ENCODE data around the gene ZNF829.

DNA sequence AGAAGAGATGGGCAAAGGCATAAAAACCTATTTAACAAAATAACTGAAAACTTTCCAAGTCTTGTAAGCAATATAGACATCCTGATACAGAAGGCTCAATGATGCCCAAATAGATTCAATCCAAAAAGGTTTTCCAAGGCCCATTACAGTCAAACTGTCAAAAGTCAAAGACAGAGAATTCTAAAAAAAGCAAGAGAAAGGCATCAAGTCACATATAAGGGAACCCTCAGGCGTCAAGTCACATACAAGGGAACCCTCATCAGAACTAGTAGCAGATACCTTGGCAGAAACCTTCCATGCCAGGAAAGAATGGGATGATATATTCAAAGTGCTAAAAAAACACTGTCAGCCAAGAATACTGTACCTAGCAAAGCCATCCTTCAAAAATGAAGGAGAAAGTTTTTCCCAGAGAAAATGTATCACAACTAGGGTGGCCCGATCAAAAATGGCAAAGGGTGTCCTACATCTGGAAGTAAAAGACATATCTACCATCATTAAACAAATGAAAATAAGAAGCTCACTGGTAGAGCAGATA, 21.2 kb downstream of the ZNF829 start:
- TF ChIP-seq, protein P1, sequence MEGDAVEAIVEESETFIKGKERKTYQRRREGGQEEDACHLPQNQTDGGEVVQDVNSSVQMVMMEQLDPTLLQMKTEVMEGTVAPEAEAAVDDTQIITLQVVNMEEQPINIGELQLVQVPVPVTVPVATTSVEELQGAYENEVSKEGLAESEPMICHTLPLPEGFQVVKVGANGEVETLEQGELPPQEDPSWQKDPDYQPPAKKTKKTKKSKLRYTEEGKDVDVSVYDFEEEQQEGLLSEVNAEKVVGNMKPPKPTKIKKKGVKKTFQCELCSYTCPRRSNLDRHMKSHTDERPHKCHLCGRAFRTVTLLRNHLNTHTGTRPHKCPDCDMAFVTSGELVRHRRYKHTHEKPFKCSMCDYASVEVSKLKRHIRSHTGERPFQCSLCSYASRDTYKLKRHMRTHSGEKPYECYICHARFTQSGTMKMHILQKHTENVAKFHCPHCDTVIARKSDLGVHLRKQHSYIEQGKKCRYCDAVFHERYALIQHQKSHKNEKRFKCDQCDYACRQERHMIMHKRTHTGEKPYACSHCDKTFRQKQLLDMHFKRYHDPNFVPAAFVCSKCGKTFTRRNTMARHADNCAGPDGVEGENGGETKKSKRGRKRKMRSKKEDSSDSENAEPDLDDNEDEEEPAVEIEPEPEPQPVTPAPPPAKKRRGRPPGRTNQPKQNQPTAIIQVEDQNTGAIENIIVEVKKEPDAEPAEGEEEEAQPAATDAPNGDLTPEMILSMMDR (conservative IDR thresholded peaks at IDR 0.05): no peak
- TF ChIP-seq EZH2 (IDR thresholded peaks at IDR 0.05; ENCODE audit: low read depth): no peak

All from PC-9 (cell line).